Embryonic facial prominence (tissue), 1 donor: ENCODE measurements around the gene ZNF598.

Experiments used
- DNase-seq: peaks from one replicate; pipeline ENCODE4 v3.0.0-alpha.2; 2016; ENCODE audit errors: extremely low spot score

ZNF598 gene

GRCh38 chr16:2007081-2007836 is 2.4 kb downstream of the ZNF598 start:
- DNase-seq, result no peak

DNA sequence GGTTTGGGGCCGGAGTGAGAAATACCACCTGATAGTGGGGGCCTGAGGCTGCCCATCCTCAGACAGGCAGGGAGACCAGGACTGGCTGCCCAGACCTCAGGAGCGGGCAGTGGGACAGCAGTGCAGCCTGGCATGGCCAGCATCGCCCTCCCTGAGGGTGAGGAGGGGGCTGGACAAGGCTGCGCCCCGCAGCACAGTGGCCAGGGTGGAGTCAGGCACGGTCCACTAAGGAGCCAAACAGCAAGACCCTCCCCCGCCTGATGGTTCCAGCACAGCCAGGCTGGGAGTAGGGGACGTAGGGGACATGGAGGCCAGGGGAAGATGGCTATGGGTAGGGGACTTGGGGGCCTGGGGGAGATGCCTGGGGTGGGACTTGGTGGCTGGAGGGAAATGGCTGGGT is 3.3 kb downstream of the ZNF598 start:
- no peak for DNase-seq

- no peak for DNase-seq
Observed at GRCh38 chr16:2005646-2006045, 4.0 kb downstream of the ZNF598 start.

DNA sequence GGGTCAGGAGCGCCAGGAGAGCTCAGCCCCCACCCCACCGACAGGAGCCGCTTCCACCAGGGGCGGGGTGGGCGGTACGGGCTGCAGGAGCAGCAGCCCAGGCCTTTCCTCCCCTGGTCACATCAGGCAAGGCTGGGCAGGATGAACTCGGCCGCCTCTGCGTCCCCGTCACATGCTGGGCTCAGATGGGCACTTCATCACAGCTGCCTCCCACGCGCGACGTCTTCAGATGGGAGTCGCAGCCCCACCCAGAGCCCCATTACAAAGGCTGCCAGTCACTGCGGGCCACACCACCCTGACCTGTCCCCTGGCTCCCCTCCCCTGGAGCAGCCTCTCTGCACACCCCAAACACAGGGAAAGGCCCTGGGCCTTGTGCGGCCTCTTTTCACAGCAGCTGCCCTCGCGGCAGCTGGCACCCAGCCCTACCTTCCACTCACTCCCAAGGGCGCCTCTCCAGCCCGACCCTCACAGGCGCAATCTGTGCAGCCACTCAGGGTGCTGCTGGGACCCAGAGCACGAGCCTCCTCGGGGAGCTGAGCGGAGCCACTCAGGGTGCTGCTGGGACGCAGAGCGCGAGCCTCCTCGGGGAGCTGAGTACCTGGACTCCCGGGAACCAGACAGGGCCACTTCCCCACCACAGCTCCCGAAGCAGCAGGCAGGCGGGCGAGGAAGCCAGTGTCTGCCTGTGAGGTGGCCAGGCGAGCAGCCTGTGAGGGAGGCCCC is 4.7 kb downstream of the ZNF598 start:
- no peak for DNase-seq

DNA sequence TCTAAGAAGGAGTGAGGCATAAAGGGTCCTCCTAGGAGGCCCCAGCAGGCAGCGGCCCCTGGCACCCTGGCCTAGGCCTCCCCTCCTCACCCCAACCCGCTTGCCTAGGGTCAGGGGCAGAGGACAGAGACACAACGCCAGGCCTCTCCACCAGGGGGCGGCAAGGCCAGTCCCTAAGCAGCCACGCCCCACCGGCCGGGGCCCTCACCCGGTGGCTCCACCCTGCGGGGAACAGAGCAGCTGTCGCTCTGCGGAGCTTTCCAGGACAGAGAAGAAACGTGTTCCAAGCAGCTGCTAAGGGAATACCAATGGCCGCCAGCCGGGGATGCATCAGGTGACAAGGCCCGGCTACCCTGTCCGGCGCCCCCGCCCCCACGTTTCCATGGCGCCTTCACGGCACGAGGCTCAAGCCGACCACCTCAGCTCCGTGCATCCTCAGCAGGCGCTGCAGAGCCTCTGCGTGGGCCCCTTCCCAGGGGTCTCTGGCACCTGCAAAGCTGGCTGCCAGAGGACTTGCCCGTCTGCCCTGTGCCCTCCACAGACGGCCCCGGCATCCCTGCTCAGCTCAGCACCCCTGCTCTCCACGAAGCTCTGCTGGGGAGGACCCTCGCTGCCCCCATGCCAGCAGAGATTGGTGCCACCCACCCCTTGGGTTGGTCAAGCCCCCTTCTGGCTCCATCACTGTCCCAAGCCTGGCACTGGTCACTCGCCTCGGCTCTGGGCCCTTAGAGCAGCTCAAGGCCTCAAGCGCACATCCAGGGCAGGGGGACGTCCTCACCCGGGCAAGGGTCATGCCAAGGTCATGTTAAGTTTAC is 5.6 kb downstream of the ZNF598 start:
- no peak for DNase-seq

DNA sequence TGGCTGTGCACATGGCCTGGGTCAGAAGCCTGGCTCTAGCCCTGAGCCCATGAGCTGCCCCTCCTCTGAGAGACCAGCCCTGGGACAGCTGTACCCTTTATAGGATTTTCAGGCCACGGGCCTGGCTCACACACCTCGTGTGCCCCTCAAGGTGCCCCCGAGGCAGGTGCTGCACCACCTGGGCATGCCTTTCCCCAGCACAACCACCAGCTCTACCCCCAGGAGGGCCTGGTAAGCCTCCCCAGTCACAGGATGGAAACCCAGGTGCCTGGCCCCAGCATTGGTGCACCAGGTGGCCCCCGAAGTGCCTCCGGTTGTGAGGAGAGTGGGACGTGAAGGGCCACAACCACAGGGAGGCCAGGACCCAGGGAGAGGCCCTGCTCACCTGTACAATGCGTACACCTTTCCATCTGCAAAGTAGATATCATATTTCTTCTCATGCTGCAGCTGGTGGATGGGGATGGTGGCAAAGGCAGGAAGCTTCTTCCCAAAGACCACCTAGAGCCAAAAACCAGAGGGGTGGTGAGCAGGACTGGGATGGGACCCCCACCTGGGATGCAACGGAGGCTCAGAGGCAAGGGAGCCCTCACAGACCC is 6.3 kb downstream of the ZNF598 start:
- DNase-seq, result no peak

DNA sequence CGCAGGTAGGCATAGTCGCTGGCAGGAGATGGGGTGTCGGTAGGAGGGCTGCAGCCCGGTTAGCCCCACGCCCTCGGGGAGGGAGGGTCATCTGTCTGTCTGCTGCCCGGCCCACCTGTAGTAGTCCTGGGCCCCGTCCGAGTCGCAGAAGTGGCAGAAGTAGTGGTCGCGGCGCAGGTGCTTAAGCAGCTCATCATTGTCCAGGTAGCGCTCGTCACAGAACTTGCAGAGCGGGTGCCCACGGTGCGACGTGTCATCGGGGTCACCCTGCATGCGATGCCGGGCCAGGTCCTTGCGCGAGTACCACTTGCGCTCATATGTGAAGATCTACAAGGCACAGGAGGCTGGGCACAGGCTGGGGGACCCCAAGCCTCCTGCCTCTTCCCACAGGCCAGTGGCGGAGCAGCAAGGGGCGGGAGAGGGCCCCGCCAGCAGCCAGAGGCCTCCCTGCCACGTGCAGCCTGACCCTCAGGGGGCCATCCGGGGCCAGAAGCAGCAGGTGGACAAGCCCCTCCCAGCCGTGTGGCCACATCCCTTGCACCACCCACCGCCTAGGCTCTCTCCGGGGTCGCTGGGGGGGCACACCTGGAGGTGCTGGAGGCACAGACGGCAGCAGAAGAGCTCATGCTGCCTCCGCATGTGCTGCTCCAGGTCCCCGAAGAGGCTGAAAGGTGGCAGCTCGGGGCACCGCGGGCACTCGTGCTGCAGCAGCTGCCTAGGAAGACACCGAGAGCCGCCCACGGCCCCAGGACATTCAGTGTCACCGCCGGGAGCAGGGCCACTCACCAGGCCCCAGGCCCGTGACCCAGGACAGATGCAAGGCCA is 7.0 kb downstream of the ZNF598 start:
- DNase-seq, result no peak

- DNase-seq, result no peak
Observed at GRCh38 chr16:2001456-2002355, 7.9 kb downstream of the ZNF598 start.

- DNase-seq, result no peak
Observed at GRCh38 chr16:2001035-2001434, 8.6 kb downstream of the ZNF598 start.

GRCh38 chr16:1999866-2000514 is 9.6 kb downstream of the ZNF598 start:
- no peak for DNase-seq

DNA sequence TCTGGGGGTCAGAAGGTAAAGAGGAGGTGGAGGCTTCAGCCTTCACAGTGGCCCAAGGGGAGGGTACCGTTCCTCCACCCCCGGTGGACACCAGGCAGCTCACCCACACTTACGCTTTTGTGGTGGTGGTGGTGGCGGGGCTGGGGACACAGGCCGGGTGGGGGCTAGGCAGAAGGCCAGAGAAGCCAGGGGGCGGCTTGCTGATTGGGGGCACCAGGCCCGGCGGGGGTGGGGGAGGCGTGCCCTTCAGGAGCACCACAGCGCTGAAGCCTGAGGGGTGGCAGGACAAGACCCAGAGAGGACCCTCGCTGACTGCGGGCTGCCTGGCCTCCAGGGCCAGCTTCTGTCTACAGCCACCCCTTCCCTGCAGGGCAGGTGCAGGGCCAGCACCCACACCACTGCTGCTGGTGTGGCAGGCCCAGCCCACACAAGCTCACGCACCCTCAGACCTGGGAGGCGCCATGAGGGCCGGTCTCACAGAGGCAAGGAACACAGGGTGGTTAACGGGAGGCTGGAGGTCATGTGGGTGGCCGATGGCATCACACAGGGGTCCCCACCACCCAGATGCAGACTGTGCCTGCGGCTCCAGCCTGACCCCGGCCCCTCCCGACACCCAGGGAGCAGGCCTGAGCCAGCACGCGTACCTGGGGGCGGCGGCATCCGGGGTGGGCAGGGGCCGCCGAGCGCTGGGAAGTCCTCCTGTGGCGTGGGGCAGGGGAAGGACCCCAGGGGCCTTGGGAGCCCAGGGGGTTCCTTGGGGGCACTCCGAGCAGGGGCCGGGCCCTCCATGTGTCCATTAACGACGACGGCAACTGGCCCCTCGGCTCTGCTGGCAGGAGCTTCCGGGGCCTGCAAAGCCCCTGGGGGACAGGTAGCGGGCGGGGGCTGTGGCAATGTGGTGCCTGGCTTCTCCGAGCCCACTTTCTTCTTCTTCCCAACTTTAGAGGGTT is 10.5 kb downstream of the ZNF598 start:
- no peak for DNase-seq

DNA sequence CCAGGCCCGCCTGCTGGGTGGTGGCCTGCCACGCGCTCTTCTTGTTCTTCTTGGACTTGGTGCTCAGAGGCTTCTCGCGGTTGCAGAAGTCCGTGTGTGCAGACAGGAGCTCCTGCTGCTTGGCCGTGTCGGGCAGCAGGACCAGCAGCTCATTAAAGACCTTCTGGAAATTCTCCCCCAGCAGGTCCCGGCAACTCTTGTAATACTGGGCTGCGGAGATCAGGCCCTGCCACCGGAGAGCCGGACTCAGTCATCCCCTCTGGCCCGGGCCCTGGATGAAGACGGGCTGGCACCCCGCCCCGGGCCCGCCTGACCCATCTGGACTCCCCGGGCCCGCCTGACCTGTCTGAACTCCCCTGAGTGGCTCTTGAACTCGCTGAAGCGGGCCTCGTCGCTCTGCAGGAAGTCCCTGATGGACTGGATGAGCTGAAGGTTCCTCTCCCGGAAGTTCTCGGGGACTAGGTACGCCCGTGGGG is 11.2 kb downstream of the ZNF598 start:
- DNase-seq, result no peak

- DNase-seq, result no peak
Observed at GRCh38 chr16:1997494-1998359, 11.9 kb downstream of the ZNF598 start.

DNA sequence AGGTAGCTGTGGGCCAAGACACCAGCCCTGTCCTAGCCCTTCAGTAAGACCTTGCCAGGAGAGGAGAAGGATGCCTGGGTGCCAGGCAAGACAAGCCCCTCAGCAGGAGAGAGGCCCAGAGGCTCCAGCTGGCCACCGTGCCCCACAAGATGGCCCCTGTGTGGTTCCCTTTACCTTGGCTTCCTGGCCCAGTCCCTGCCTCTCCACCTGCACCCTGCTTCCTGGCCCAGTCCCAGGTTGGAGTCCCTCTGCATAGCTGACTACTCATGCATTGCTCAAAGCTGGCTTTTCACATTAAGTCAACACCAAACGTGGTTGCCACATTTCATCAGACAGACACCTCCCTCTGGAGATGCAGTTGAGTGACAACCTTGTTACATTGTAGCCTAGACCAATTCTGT is 15.9 kb downstream of the ZNF598 start:
- DNase-seq, result no peak

DNA sequence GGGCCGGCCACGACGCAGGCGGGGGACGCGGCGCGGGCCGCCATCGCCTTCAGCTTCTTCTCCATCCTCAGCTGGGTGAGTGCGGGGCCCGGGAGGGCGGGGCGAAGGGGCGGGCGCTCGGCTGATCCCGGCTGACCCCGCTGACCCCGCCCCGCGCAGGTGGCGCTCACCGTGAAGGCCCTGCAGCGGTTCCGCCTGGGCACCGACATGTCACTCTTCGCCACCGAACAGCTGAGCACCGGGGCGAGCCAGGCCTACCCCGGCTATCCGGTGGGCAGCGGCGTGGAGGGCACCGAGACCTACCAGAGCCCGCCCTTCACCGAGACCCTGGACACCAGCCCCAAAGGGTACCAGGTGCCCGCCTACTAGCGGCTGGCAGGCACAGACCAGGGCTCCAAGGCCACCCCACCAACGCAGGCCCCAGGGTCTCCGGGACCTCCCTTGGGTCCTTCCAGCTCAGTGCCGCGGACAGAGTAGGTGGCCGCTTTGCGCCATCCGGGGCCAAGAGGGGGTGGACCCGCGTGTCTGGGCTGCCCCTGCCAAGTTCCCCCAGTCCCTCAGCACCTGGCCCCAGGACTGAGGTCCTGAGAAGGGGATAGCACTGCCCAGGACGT is 16.8 kb downstream of the ZNF598 start:
- no peak for DNase-seq

DNA sequence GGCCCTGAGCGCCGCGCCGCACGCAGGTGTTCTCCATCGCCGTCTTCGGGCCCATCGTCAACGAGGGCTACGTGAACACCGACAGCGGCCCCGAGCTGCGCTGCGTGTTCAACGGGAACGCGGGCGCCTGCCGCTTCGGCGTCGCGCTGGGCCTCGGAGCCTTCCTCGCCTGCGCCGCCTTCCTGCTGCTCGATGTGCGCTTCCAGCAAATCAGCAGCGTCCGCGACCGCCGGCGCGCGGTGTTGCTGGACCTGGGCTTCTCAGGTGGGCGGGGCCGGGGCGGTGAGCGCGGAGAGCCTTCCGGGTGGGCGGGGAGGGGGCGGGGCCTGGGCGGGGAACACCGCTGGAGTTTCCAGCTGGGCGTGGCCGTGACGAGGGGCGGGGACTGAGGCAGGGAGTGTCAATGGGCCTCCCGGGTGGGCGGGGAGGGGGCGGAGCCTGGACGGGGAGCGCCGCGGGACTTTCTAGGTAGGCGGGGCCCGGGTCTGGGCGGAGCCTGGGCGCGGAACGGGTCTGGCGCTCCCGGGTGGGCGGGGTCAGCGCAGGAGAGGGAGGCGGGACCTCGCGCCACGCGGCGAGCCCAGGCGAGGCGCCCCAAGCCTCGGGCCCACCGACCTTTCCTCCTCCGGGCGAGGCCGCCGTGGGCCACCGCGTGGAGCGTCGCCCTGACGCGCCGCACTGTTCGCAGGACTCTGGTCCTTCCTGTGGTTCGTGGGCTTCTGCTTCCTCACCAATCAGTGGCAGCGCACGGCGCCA is 17.5 kb downstream of the ZNF598 start:
- DNase-seq, result peak; percentile 83
